Stimulated activated CD8-positive, alpha-beta memory T cell treated with anti-CD3 and anti-CD28 coated beads, Interleukin-12 subunit alpha, Interleukin-12 subunit beta, amount 100 ng/mL, for 24 hours (primary cell): ENCODE measurements around the gene ASB18.
"Not testable (repeated sequence)": the region's sequence is repeated elsewhere in the genome, so short reads cannot be mapped to it uniquely, and the experiment has no call there.

Experiments
- DNase-seq: peaks from one replicate; pipeline ENCODE4 v3.0.0-alpha.2; 2020; ENCODE audit errors: extremely low read depth

ASB18 gene

DNA sequence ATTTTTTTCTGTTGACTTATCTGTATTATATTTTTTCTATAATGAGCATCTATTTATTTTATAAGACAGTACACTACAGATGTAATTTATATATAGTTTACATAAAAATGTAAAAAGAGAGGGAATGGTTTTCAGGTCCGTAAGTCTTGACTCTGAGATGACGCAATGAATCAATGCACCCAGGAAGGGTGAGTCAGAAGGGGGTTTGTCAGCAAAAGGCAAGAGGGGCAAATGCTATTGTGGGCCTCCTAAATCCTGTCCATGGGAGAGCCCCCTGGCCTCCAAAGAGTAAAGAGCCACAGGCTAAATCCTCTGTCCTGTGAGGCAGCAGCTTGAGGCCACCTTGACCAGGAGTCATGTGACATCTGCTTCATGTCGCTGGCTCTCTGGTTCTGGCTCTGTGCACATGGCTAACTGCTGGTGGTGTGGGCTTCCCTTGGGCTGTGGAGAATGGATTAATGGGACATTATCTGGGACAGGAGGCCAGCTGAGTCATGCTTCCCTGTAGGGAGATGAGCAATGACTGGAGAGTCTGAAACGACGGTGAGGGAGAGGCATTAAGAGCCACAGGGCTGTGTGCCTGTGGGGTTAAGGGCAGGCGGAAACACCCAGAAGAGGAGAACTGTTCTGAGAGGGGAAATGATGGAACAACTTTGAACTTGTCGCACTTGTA is 22.8 kb upstream of the ASB18 start:
- no peak for DNase-seq

DNA sequence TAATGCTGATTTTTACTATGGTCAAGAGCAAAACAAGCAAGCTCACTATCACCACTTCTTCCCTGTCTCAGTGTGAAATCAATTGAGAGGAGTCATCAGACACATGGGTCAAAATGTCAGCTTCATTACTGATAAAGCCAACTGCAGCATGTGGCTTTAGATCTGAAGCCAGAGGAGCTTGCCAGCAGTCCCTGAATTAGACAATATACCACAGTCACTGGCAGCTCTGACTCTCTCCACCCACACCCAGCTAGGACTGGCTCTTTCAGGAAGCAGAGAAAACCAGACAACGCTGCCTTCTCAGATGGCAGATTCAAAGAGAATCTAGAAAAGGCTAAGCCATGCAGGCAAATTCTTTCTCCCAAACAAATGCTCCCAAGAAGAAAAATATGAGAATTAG is 20.0 kb upstream of the ASB18 start:
- no peak for DNase-seq

DNA sequence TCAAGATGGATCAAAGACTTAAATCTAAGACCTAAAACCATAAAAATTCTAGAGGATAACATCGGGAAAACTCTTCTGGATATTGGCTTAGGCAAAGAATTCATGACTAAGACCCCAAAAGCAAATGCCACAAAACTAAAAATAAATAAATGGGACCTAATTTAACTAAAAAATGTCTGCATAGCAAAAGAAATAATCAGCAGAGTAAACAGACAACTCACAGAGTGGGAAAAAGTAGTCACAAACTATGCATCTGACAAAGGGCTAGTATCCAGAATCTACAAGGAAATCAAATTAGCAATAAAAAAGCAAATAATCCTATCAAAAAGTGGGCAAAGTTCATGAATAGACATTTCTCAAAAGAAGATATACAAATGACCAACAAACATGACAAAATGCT is 18.2 kb upstream of the ASB18 start:
- DNase-seq: no peak

DNA sequence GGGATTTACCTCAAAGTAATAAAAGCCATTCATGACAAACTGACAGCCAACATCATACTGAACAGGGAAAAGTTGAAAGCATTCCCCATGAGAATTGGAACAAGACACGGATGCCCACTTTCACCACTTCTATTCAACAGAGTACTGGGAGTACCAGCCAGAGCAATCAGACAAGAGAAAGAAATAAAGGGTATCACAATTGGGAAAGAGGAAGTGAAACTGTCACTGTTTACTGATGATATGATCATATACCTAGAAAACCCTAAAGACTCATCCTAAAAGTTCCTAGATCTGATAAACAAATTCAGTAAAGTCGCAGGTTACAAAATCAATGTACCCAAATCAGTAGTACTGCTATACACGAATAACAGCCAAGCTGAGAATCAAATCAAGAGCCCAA is 17.2 kb upstream of the ASB18 start:
- DNase-seq: no peak

DNA sequence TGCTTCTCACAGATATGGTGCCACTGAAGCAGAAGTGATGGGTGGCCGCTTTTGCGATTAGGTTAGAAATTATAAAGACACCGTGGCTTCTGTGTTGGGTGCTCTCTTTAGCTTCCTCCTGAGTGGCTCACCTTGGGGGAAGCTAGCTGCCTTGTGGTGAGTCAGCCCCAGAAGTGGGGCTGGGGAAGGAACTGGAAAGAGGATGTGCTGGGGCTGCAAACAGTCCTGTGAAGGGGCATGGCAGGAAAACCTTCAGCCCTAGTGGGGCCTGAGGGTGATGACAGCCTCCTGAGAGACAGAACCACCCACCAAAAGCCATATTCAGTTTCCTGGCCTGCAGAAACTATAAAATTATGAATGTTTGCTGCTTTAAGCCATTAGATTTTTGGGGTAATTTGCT is 8.9 kb upstream of the ASB18 start:
- no peak for DNase-seq

DNA sequence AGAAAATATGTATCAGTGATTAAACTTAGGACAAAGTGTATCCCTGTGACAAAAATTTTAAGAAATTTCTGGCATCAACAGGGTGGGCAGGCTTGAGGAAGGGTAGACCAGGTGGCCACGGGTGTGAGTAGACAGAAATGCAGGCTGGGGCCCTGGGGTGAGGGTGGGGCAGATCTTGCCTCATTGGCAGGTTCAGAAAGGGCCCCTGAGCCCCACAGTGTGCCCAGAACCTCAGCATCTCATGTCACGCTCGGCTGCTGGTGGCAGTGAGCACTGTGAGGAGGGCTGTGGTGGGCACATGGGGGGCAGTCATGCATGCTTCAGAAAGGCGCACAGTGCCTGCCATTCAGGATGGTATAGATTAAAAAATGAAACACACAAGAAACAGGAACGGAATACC is 7.6 kb upstream of the ASB18 start:
- no peak for DNase-seq

DNA sequence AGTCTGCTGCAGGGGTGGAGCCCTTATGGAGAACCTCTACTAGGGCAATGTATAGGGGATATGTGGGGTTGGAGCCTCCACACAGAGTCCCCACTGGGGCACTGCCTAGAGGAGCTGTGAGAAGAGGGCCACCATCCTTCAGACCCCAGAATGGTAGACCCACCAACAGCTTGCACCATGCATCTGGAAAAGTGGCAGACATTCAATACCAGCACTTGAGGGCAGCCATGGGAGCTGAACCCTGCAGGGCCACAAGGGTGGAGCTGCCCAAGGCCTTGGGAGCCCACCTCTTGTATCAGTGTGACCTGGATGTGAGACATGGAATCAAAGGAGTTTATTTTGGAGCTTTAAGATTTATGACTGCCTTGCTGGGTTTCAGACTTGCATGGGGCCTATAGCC is 5.7 kb upstream of the ASB18 start:
- not testable (repeated sequence) for DNase-seq

DNA sequence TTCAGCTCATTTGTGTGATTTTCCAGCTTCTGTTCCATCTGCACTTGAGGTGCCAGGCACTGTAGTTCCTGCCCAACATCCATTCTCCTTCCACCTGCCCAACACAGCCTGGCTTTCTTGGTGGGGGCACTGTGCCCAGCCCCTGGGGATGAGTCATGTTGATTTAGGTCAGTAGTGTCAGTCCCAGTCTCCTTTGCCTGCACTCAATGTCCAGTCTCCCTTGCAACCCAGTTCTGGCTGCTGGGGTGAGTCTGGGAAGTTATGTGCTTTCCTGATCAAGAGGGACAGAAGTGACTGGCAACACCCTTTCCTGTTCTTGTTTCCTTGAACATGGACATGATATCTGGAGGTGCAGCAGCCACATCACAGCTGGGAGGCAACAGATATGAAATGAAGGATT is 1.5 kb upstream of the ASB18 start:
- DNase-seq: no peak

DNA sequence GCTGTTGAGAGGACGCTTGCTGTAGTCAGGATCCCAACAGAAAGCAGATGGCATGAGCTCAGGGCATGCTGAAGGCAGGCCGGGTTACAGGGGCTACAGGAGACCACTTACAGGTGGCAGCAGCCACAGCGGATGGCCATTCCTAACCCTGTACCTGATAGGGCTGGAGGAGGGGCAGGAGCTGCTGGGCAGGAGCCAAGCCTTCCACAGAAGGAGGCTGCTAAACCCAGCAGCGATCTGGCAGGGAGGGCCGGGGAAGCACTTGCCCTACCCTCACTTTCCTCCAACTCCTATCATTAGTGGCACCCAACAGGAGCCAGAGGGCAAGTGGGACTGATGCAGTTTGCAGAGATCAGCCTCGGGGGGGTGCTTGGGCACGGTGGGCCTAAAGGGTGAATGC is 2.0 kb downstream of the ASB18 start:
- no peak for DNase-seq

DNA sequence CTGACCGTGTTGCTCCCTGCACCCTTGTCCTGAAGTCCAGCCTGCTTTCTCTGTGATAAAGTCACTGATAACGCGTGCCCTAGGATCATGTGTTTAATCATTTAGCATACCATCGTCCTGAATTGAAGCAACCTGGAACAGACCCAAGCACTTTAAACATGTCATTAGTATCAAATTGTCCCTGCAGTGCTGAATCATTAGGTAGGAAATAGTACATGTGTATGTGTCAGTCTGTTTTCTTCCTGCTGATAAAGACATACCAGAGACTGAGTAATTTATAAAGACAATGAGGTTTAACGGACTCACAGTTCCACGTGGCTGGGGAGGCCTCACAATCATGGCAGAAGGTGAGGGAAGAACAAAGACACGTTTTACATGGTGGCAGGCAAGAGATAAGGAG is 2.8 kb downstream of the ASB18 start:
- no peak for DNase-seq

DNA sequence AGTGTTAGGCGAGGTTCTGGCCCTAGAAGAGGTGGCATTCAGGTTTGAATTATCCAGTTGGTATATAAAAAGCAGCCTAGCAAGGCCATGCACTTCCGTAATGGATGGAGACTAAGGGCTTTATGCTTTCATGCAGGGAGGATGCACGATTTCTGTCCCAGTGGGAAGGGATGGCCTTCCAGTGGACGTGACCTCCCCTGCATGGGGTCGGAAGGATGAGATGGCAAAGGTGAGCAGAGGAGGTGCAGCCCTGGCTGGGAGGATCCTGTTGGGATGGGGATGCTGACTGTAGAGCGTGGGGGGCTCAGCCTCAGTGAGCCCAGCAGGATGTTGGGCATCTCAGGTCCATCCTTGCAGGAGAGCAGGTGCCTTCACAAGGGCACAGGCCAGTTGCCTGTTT is 4.8 kb downstream of the ASB18 start:
- DNase-seq: no peak

DNA sequence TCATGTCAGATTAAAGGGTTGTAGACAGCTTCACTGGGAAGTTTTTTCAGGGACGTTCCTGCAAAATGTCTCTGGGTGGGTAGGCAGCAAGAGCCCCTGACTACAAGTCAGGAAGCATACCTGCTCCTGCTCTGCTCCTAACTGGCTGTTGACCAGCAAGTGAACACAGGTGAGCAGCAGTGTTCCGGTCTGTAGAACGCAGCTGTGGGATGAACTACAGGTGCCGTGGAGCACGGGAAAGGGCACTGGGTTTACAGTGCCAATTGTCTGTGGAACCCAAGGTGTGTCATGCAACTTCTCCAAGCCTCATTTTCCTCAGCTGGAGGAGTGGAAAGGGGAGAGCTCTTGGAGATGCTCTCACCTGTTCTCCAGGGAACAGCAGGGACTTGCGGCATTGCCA is 6.6 kb downstream of the ASB18 start:
- no peak for DNase-seq

DNA sequence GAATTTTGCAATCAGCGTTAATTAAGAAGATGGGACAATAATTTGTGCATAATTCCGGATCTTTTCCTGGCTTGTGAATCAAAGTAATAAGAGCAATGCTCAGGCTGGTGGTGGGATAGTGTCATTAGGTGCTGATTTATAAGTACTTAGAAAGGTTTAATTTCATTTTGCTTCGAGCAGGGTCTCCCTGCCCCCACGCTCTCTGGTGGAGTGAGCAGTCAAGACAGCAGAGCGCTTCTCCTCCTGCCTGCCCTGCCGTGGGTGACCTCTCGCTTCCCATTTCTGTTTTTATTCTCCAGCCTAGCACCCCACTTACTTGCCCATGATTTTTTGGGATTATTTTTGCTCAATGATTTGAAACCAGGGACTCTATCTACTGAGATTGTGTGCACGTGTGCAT is 7.1 kb downstream of the ASB18 start:
- no peak for DNase-seq

DNA sequence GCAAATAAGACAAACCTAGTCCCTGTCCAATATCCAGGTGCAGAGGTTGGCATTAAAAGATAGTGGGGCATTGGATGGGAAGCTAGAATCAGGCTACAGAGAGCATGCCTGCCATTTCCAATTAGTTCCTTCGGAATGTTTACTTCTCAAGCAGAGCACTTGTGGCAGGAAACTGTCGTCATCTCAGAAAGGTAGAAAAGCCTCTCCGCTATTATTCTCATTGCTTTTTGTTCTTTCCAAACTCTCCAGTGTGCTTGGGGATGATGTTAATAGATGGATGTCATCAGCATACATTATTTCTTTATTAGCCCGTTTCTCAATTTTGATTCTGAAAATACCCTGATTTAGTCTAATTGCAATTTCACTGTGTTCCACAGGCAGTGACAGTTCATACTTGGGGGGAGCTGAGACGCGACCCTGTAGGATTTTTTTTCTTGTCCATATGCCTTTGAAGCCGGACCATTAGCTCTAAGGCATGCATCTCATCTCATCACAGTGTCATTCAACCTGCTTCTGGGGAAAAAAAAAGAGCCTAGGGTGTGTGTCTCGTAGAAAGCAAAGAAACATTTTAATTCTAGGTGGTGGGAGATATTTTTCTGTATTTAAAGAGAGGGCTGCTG is 7.7 kb downstream of the ASB18 start:
- no peak for DNase-seq

DNA sequence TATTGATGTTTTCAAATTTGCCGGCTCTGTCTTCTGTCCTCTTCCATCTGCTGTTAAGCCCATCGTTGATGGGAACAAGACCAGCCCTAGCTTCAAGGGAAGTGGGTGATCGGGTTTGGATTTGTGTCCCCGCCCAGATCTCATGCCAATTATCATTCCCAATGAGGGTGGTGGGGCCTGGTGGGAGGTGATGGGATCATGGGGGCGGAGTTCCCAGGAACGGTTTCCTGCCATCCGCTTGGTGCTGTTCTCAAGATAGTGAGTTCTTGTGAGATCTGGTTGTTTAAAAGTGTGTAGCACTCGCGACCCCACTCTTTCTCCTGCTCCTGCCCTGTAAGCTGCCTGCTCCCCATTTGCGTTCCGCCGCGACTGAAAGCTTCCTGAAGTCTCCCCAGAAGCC is 9.5 kb downstream of the ASB18 start:
- DNase-seq: no peak

DNA sequence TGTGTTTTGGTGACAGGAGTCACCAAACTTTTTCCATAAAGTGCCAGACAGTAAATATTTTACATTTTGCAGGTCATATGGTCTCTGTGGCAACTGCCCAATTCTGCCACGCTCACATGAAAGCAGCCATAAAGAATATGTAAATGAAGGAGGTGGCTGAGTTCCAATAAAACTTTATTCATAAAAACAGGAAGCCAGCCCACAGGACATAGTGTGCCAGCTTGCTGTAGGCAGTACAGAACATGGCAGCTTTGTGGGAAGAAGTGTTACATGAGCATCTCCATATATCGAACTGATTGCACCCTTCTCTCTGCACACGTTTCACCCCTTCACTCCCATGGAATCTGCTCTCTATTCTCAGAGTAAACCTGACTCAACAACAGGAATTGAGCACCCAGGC is 10.2 kb downstream of the ASB18 start:
- no peak for DNase-seq

DNA sequence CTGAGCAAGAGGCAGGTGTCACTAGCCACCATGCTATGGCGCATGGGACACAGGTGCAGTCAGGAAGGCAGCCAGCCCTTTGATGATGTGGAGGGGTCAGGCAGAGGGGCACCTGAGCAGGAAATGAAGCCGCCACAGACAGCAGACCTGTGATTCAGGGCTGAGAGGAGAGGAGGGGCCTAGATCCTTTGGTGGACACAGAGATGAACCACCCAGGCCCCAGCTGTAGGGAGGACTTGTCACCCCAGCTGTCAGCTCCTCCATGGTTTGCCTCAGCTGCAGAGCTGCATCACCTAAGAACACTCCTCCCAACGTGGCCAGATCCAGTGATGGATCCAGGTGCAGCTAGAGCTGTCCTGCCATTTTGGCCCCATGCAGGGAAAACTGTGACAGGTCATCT is 11.6 kb downstream of the ASB18 start:
- no peak for DNase-seq

DNA sequence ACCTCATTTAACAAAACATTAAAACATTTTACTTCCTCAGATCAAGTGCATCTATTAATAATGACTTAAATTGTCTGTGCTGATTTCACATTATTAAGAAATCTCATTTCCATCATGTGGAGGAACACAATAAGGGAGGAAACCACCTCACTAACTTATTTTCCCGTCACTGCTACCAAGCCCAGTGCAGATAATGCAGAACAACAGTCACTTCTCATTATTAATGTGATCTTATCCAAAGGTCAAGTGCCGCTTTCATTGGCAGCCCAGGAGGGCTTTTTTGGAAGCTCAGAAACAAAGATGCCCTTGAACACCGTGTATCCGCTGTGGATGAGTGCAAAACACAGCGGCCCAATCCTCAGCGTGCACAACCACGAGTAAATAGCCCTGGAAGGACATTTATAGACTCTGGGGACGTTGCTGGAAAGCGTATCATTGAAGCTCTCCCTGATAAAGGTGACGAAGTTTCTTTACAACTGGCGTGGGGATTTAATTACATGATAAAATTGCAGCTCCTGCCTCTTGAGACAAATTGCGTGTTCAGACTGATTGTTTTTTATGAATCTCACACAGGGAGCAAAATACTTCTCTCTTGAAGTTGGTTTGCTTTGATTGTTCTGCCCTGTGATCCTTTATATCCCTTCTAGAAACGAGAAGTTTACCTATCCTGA is 13.2 kb downstream of the ASB18 start:
- no peak for DNase-seq

DNA sequence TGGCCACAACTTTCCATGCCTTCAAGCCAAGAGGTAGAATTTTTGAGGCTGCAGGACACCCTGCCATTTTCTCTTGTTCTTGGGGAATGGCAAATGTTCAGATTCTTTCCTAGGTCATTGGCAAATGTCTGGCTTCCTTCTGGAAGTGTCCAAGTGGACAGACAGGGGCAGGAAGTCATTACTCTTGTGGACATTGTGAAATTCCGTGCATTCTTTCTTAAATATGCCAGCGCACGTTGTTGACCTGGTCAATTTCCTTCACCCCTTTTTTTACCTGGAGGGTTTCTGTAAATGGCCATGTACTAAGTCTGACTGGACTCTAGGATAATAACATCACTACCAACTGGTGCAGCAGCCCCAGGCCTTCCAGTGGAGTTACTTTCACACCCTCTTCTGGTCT is 13.9 kb downstream of the ASB18 start:
- DNase-seq: no peak

DNA sequence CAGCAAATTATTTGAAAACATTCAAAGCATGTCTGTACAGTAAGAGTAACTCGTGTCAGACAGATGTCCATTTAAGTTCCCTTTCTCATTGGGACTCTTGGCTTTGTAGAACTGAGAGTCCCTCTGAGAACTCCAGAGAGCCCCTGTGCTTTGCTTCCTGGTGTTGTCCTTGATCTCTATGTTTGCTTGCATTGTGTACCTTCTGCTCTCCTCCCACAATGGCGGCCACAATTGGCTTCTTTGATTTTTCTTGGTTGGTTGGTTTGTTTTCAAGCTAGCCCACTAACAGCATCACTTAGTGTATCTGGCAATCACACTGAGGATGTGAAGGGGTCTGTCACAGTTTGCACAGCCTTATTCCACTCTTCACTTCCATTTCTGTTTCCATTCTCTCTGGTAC is 15.1 kb downstream of the ASB18 start:
- no peak for DNase-seq

DNA sequence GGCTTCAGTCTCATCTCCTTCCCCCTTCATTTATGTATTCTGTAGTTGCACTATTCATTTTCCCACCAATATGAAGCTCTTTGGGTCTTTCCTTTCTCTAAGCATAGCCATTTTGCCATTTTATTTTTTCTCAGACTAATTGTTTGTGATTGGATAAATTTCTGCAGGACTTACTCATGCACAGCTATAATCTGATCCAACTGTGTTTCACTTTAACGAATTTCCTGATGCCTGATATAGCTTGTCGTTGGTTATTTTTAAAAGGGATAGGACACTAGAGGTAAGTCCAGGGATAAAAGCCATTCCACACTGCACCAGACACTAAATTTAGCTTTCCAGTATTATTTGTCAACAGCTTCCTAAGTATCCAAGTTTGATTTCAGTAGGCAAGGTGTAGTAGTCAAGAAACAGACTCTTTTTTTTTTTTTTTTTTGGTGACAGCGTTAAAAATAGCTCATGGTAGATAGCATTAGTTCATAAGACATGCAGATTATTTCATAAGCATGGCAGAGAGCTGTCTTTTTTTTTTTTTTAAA is 17.4 kb downstream of the ASB18 start:
- no peak for DNase-seq

DNA sequence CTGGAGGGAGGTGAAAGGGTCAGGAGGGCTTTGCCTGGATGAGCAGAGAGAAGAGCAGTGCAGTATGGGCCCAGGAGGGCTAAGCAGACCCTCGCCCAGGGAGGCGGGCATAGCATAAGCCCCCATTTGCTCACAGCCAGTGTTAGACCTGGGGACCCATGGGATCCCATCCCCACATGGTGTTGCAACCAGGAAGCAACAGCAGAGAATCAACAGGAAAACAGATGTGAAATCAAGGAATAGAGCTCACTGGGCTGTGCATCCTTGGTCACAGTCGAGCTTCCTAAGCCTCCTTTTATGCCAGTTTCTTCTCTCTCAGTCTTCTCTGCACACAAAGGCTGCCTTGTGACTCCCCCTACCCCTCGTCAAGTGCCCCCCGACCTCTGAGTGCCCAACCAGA is 19.9 kb downstream of the ASB18 start:
- no peak for DNase-seq

DNA sequence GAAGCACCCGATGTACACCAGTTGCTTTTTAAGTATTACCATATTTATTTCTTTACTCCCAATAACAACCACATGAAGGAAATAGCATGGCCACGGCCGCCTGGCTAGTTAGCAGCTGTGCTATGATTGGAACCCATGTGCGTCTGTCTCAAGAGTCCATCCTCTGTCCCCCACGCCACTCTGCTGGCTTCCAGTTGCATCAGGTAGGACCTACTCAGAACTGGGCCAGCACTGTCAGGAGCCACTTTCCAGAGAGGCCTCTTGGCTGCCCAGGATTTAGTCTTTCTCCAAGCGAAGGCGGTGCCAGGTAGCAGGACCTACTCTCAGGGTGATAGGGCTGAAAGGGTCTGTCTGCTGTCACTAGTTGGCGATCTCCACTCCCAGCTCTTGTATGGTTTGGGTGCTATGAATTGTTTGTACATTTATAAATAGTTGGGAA is 22.1 kb downstream of the ASB18 start:
- no peak for DNase-seq
